Endothelial cell of umbilical vein (primary cell): Measurements from ENCODE around the gene NKX6-2. TPM values are rescaled to one million over a fixed set of nuclear protein-coding genes. Genes with fewer than 3 reads are reported as not detected.

Source experiments
- BruUV-seq: library from RNA; stranded (reverse); fragments of 400-500 nt; replicated peaks from 2 replicates; lab custom pipeline; 2021; lab: Mats Ljungman, UMichigan
- CTCF ChIA-PET: fragments of 300-600, 350-600 bp; sonication (Branson Sonifier 250); formaldehyde crosslinking; loops from one replicate; lab custom pipeline; 2021; ENCODE audit warnings: antibody characterized with exemption, inconsistent platforms; lab: Charles Lee
- POLR2A ChIA-PET: fragments of 300-600, 350-600 bp; sonication (Branson Sonifier 250); formaldehyde crosslinking; loops from one replicate; lab custom pipeline; 2021; ENCODE audit warnings: antibody characterized with exemption, inconsistent platforms; lab: Charles Lee
- DNase-seq: peaks from one replicate; pipeline ENCODE4 v3.0.0-alpha.2; 2011; ENCODE audit warnings: low read depth, low spot score
- FAIRE-seq: peaks from 2 replicates; lab custom pipeline; 2011; peaks lifted over from hg19 to GRCh38; lab: Jason Lieb, UNC
- H2AFZ ChIP-seq: 2 replicates; pipeline ENCODE4 v1.6.0; 2012; ENCODE audit warnings: low read depth, low read length, control low read depth, inconsistent platforms
- H3K27ac ChIP-seq: 2 replicates; pipeline ENCODE4 v1.5.1; 2011; ENCODE audit warnings: low read depth, mild to moderate bottlenecking, control low read depth, low read length, moderate library complexity; ENCODE audit not compliant: insufficient read depth
- H3K27me3 ChIP-seq, 2 experiments: 2 replicates each; pipeline versions ENCODE4 v1.6.0 to v1.6.1; 2011; ENCODE audit warnings: low read length in 2 of 2, mixed read lengths in 1 of 2; ENCODE audit not compliant: control insufficient read depth in 2 of 2, insufficient read depth in 2 of 2
- H3K36me3 ChIP-seq, 2 experiments: 2 replicates in 1 of 2; 3 replicates in 1 of 2; pipeline ENCODE4 v1.5.1; 2011; ENCODE audit warnings: low read length in 2 of 2, mild to moderate bottlenecking in 1 of 2, moderate library complexity in 1 of 2; ENCODE audit not compliant: control insufficient read depth in 2 of 2, insufficient read depth in 2 of 2; ENCODE audit errors: extremely low read depth in 1 of 2
- H3K4me1 ChIP-seq: 3 replicates; pipeline ENCODE4 v1.5.1; 2011; ENCODE audit warnings: mild to moderate bottlenecking, low read length; ENCODE audit not compliant: control insufficient read depth, insufficient read depth; ENCODE audit errors: extremely low read depth
- H3K4me2 ChIP-seq: 2 replicates; pipeline ENCODE4 v1.6.1; 2011; ENCODE audit warnings: low read length, control low read depth, mixed read lengths; ENCODE audit not compliant: insufficient read depth
- H3K4me3 ChIP-seq, 3 experiments: fragments of 200-600 bp in 1 of 3; sonication (generic), shearing (Covaris generic) in 1 of 3; replicated peaks in 1 of 3; 2 replicates each; pipeline ENCODE4 v1.5.1; 2011 to 2016; ENCODE audit warnings: control low read depth in 3 of 3, low read length in 3 of 3, mild to moderate bottlenecking in 2 of 3, inconsistent platforms in 1 of 3, low read depth in 1 of 3, moderate library complexity in 1 of 3; ENCODE audit not compliant: insufficient read depth in 1 of 3
- H3K79me2 ChIP-seq: 2 replicates; pipeline ENCODE4 v1.6.0; 2012; ENCODE audit warnings: low read length, inconsistent platforms; ENCODE audit not compliant: control insufficient read depth, insufficient read depth
- H3K9ac ChIP-seq: replicated peaks from 2 replicates; pipeline ENCODE3; 2011; ENCODE audit warnings: low read length, control low read depth; ENCODE audit not compliant: insufficient read depth; ENCODE audit errors: extremely low read depth
- H3K9me1 ChIP-seq: replicated peaks from 3 replicates; pipeline ENCODE4 v1.6.0; 2011; ENCODE audit warnings: mild to moderate bottlenecking, low read length; ENCODE audit not compliant: control insufficient read depth, insufficient read depth; ENCODE audit errors: extremely low read depth
- H3K9me3 ChIP-seq: replicated peaks from 2 replicates; pipeline ENCODE4 v1.5.1; 2012; ENCODE audit warnings: low read length, inconsistent platforms; ENCODE audit not compliant: control insufficient read depth, insufficient read depth
- H4K20me1 ChIP-seq: replicated peaks from 2 replicates; pipeline ENCODE3; 2011; ENCODE audit warnings: mild to moderate bottlenecking, low read length; ENCODE audit not compliant: control insufficient read depth, insufficient read depth; ENCODE audit errors: extremely low read depth
- EZH2 ChIP-seq: IDR thresholded peaks from 2 replicates; pipeline ENCODE4 v1.6.1; 2012; ENCODE audit warnings: borderline replicate concordance, low read depth, mild to moderate bottlenecking, moderate library complexity, low read length, inconsistent platforms; ENCODE audit not compliant: severe bottlenecking
- FOS ChIP-seq: IDR thresholded peaks from 2 replicates; pipeline ENCODE4 v1.6.1; 2011; ENCODE audit warnings: mild to moderate bottlenecking, low read length, moderate library complexity, borderline replicate concordance; ENCODE audit not compliant: insufficient read depth
- GATA2 ChIP-seq: IDR thresholded peaks from 2 replicates; pipeline ENCODE4 v1.7.0; 2011; ENCODE audit warnings: low read depth, mild to moderate bottlenecking, moderate library complexity, mixed read lengths, low read length; ENCODE audit not compliant: insufficient read length, insufficient read depth
- JUN ChIP-seq: IDR thresholded peaks from 2 replicates; pipeline ENCODE4 v1.6.1; 2011; ENCODE audit warnings: borderline replicate concordance, low read depth; ENCODE audit not compliant: insufficient read length, insufficient read depth
- MYC ChIP-seq: IDR thresholded peaks from one replicate; pipeline ENCODE4 v1.6.1; 2011; ENCODE audit warnings: mild to moderate bottlenecking, low read depth, low read length
- POLR2A ChIP-seq: IDR thresholded peaks from 2 replicates; pipeline ENCODE4 v1.6.1; 2012; ENCODE audit warnings: low read depth, mild to moderate bottlenecking, control low read depth, low read length
- POLR2AphosphoS5 ChIP-seq: IDR thresholded peaks from 2 replicates; pipeline ENCODE4 v1.6.1; 2012; ENCODE audit warnings: low read depth, mild to moderate bottlenecking, control low read depth, low read length, moderate library complexity; ENCODE audit not compliant: insufficient read depth
- dilution Hi-C: fragments of 300-500 bp; cut with MboI; formaldehyde crosslinking; loops from one replicate; pipeline ENCODE4 v1.15.0; 2019; ENCODE audit warnings: low sequenced_read_pairs; ENCODE audit not compliant: extremely low pct_ligation_motif_present
- intact Hi-C: fragments of 100-400 bp; cut with micrococcal nuclease; formaldehyde crosslinking; loops from one replicate; pipeline ENCODE4 v1.10.0; 2022
- polyA plus RNA-seq, 4 experiments: library from polyadenylated mRNA; depleted of rRNA in 3 of 4; stranded (reverse) in 3 of 4; unstranded in 1 of 4; fragments of >200 nt; gene quantifications; 2 replicates each; pipeline versions ENCODE4 v1.2.1 to v1.2.3, GENCODE V29; 2011 to 2012; ENCODE audit warnings: missing spikeins in 1 of 4
- total RNA-seq: library from RNA; stranded (reverse); gene quantifications from 2 replicates; pipeline ENCODE4 v1.2.3, GENCODE V29; 2021
- TF ChIP-seq, protein P1 (sequence below): IDR thresholded peaks from 2 replicates; pipeline ENCODE4 v1.6.1; 2011; ENCODE audit not compliant: insufficient read depth, insufficient read length
- TF ChIP-seq, protein P2 (sequence below), 2 donors: IDR thresholded peaks; 1 replicate in 1 of 2; 2 replicates in 1 of 2; pipeline ENCODE4 v1.5.1; 2011; ENCODE audit warnings: low read length in 2 of 2, mild to moderate bottlenecking in 2 of 2, moderate library complexity in 2 of 2, control low read depth in 1 of 2, inconsistent platforms in 1 of 2, low read depth in 1 of 2; ENCODE audit not compliant: insufficient read depth in 1 of 2; ENCODE audit errors: extremely low read depth in 1 of 2

The NKX6-2 gene
- total and polyA plus RNA-seq, 2 donors (not counting 3 experiments of a cell fraction or from before 2014, with no cell fraction given) = not detected

DNA sequence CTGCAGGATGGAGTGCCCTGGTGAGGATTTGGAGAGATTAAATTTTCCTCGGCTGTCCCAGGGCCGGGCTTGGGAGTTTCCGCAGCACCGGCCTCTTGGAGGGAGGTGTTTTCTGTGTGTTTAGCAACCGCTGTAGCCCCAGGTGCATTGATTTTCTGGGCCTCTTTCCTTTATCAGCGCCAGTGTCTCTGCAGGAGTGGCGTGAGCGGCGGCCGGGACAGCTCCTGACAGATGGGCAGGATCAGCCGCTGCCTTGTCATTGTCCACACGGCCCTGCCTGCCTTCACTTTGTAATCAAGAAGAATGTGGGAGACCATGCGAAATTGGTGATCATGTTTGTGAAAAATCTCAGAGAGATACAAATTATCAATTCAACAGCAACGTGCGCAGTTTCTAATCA, 32.4 kb downstream of the NKX6-2 start:
- no peaks in the 10 kb centered on the region for H3K36me3 ChIP-seq
- no TSS peak for BruUV-seq
- dilution Hi-C loops = no loop called here
- no peaks in the 10 kb centered on the region for H3K27me3 ChIP-seq
- no peak overlapping the region for H3K9ac ChIP-seq
- no peaks in the 10 kb centered on the region for H4K20me1 ChIP-seq
- TF ChIP-seq POLR2AphosphoS5 (no peak), POLR2A (no peak), GATA2 (no peak)
- H3K4me2 ChIP-seq = no peak overlapping the region
- no peak overlapping the region for H3K4me3 ChIP-seq
- no peaks in the 10 kb centered on the region for H3K79me2 ChIP-seq
- intact Hi-C loops = no loop called here
- ChIA-PET POLR2A (no interaction called here), CTCF (no interaction called here)
- H2AFZ ChIP-seq = no peak overlapping the region
- FAIRE-seq = no peak
- no peak for DNase-seq
- H3K27ac ChIP-seq = no peak overlapping the region
- H3K9me3 ChIP-seq = no peaks in the 10 kb centered on the region
- no peaks in the 10 kb centered on the region for H3K9me1 ChIP-seq
- no peaks in the 10 kb centered on the region for H3K4me1 ChIP-seq

DNA sequence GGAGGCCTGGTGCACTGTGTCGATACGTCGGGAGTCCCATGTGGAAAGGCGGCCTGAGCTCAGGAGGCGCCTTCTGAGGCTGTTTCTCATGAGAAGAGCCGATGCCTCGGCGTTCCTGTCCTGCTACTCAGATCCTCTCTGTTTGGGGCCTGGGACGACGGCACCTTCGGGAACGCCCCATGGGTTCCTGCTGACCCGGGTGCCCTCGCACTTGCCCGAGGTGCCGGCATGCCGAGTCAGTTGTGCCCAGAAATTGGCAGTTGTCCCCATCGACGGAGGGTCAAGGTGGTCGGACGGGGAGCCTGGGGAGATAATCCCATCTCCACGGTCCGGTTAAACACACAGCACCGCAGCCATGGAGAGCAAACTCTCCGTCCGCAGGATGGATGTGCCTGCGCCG, 33.0 kb downstream of the NKX6-2 start:
- ChIA-PET POLR2A (no interaction called here), CTCF (no interaction called here)
- H3K79me2 ChIP-seq = no peaks in the 10 kb centered on the region

More for the DNA sequence above, 33.0 kb downstream of the NKX6-2 start:
- dilution Hi-C loops = no loop called here
- no peak overlapping the region for H3K4me2 ChIP-seq
- no peak for FAIRE-seq
- H3K4me1 ChIP-seq = no peaks in the 10 kb centered on the region
- no peak overlapping the region for H3K4me3 ChIP-seq
- H3K27ac ChIP-seq = no peak overlapping the region
- no peaks in the 10 kb centered on the region for H3K36me3 ChIP-seq
- TF ChIP-seq, protein P1, sequence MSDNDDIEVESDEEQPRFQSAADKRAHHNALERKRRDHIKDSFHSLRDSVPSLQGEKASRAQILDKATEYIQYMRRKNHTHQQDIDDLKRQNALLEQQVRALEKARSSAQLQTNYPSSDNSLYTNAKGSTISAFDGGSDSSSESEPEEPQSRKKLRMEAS = no peak
- TF ChIP-seq FOS (no peak), GATA2 (no peak), EZH2 (no peak), POLR2A (no peak), JUN (no peak), MYC (no peak), POLR2AphosphoS5 (no peak)
- TF ChIP-seq, protein P2, sequence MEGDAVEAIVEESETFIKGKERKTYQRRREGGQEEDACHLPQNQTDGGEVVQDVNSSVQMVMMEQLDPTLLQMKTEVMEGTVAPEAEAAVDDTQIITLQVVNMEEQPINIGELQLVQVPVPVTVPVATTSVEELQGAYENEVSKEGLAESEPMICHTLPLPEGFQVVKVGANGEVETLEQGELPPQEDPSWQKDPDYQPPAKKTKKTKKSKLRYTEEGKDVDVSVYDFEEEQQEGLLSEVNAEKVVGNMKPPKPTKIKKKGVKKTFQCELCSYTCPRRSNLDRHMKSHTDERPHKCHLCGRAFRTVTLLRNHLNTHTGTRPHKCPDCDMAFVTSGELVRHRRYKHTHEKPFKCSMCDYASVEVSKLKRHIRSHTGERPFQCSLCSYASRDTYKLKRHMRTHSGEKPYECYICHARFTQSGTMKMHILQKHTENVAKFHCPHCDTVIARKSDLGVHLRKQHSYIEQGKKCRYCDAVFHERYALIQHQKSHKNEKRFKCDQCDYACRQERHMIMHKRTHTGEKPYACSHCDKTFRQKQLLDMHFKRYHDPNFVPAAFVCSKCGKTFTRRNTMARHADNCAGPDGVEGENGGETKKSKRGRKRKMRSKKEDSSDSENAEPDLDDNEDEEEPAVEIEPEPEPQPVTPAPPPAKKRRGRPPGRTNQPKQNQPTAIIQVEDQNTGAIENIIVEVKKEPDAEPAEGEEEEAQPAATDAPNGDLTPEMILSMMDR (IDR thresholded peaks at IDR 0.05; ENCODE audit: extremely low read depth in 1 of 2, insufficient read depth in 1 of 2, low read depth in 1 of 2, low read length in 2 of 2) = no peak
- H4K20me1 ChIP-seq = no peaks in the 10 kb centered on the region
- H3K9me1 ChIP-seq = no peaks in the 10 kb centered on the region
- H3K27me3 ChIP-seq = no peaks in the 10 kb centered on the region
- H3K9ac ChIP-seq = no peak overlapping the region
- DNase-seq = no peak
- no peak overlapping the region for H2AFZ ChIP-seq
- H3K9me3 ChIP-seq = no peaks in the 10 kb centered on the region
- BruUV-seq = no TSS peak
- intact Hi-C loops = no loop called here
